ENCODE data around the gene ARHGEF33.

GRCh38 chr2:39008665-39009064 is 119.0 kb downstream of the ARHGEF33 start:
- TF ChIP-seq CTCF (IDR thresholded peaks at IDR 0.05 in 8 of 11, conservative IDR thresholded peaks at IDR 0.05 in 3 of 11): no peak
- no peak for TF ChIP-seq POLR2A (IDR thresholded peaks at IDR 0.05)
- TF ChIP-seq POLR2AphosphoS5 (IDR thresholded peaks at IDR 0.05): no peak

Measured in spleen (tissue), 7 donors.